Smooth muscle cell (in vitro differentiated cells): ENCODE measurements around the gene FAM180A. TPM values are rescaled to one million over a fixed set of nuclear protein-coding genes. Genes with fewer than 3 reads are reported as not detected.
"Not testable (repeated sequence)": the region's sequence is repeated elsewhere in the genome, so short reads cannot be mapped to it uniquely, and the experiment has no call there.

Source experiments
- DNase-seq: peaks from one replicate; lab custom pipeline; 2025; ENCODE audit not compliant: unreplicated experiment; lab: John Stamatoyannopoulos, UW
- H2AFZ ChIP-seq: fragments of 200-600 bp; sonication (generic); 2 replicates; pipeline ENCODE4 v1.6.0; 2016; ENCODE audit warnings: antibody characterized with exemption, low read depth, mild to moderate bottlenecking
- H3F3A ChIP-seq: fragments of 200-600 bp; sonication (generic); 2 replicates; pipeline ENCODE4 v1.6.0; 2017; ENCODE audit warnings: antibody characterized with exemption, low read depth
- H3K27ac ChIP-seq: fragments of 200-600 bp; sonication (generic); 2 replicates; pipeline ENCODE4 v1.5.1; 2016; ENCODE audit warnings: low read depth, mild to moderate bottlenecking
- H3K27me3 ChIP-seq: fragments of 200-600 bp; sonication (generic); 2 replicates; pipeline ENCODE4 v1.6.1; 2016; ENCODE audit warnings: low read depth, mild to moderate bottlenecking
- H3K36me3 ChIP-seq: fragments of 200-600 bp; sonication (generic); 2 replicates; pipeline ENCODE4 v1.5.1; 2016; ENCODE audit warnings: low read depth
- H3K4me1 ChIP-seq: fragments of 200-600 bp; sonication (generic); 2 replicates; pipeline ENCODE4 v1.5.1; 2016; ENCODE audit warnings: low read depth
- H3K4me2 ChIP-seq: fragments of 200-600 bp; sonication (generic); 2 replicates; pipeline ENCODE4 v1.6.0; 2016; ENCODE audit warnings: mild to moderate bottlenecking
- H3K4me3 ChIP-seq: fragments of 200-600 bp; sonication (generic); 2 replicates; pipeline ENCODE4 v1.5.1; 2016; ENCODE audit warnings: mild to moderate bottlenecking
- H3K79me2 ChIP-seq: fragments of 200-600 bp; sonication (generic); 2 replicates; pipeline ENCODE4 v1.6.0; 2016; ENCODE audit warnings: low read depth, mild to moderate bottlenecking
- H3K9ac ChIP-seq: fragments of 200-600 bp; sonication (generic); 2 replicates; pipeline ENCODE4 v1.6.0; 2016; ENCODE audit warnings: low read depth
- H3K9me3 ChIP-seq: fragments of 200-600 bp; sonication (generic); replicated peaks from 2 replicates; pipeline ENCODE4 v1.5.1; 2016; ENCODE audit warnings: low read depth
- H4K20me1 ChIP-seq: fragments of 200-600 bp; sonication (generic); 2 replicates; pipeline ENCODE4 v1.6.0; 2016; ENCODE audit warnings: low read depth
- CTCF ChIP-seq: fragments of 200-600 bp; sonication (generic); IDR thresholded peaks from 2 replicates; pipeline ENCODE4 v1.5.1; 2017; ENCODE audit warnings: borderline replicate concordance, mild to moderate bottlenecking, antibody characterized with exemption; ENCODE audit not compliant: insufficient read depth, poor library complexity, severe bottlenecking
- WGBS: methylation state at CpG from one replicate; pipeline ENCODE4 v1.1.7; 2016; ENCODE audit warnings: low lambda C conversion rate; 5-methylcytosine and 5-hydroxymethylcytosine counted together
- polyA plus RNA-seq: library from polyadenylated mRNA; unstranded; fragments of >200 nt; fragmentation: Nextera tagmentation; extraction: Ambion mirVana; gene quantifications from 2 replicates; pipeline ENCODE4 v1.2.1, GENCODE V29; 2016
- total RNA-seq: library from RNA; depleted of rRNA; stranded (reverse); fragments of >200 nt; gene quantifications from 2 replicates; pipeline ENCODE4 v1.2.3, GENCODE V29; 2014

Gene FAM180A
- total and polyA plus RNA-seq, 2 experiments from 2014 or later: 0.14 TPM; not detected in 1

GRCh38 chr7:135704074-135704473 lies 44.5 kb downstream of the FAM180A start:
- Histone ChIP-seq H3K9me3 (no peaks in the 10 kb centered on the region), H2AFZ (no peak overlapping the region), H3F3A (no peaks in the 10 kb centered on the region), H3K9ac (no peak overlapping the region), H4K20me1 (no peaks in the 10 kb centered on the region), H3K4me3 (no peak overlapping the region), H3K79me2 (no peaks in the 10 kb centered on the region), H3K4me1 (no peaks in the 10 kb centered on the region), H3K4me2 (no peak overlapping the region), H3K27me3 (no peaks in the 10 kb centered on the region), H3K27ac (no peak overlapping the region), H3K36me3 (no peaks in the 10 kb centered on the region)
- DNase-seq: no peak
- 58% methylated on average over 2 of the region's 2 CpGs for WGBS
- peak; percentile 11 for TF ChIP-seq CTCF

GRCh38 chr7:135697276-135698049 lies 51.1 kb downstream of the FAM180A start:
- Histone ChIP-seq H3K36me3 (no peaks in the 10 kb centered on the region), H3K4me3 (no peak overlapping the region), H2AFZ (no peak overlapping the region), H3K4me1 (peaks cover 6% of the 10 kb centered on the region), H3F3A (no peaks in the 10 kb centered on the region), H3K4me2 (no peak overlapping the region), H4K20me1 (no peaks in the 10 kb centered on the region), H3K9me3 (no peaks in the 10 kb centered on the region), H3K79me2 (no peaks in the 10 kb centered on the region), H3K9ac (no peak overlapping the region), H3K27me3 (no peaks in the 10 kb centered on the region), H3K27ac (no peak overlapping the region)
- TF ChIP-seq CTCF: no peak
- 30% methylated on average over 8 of the region's 8 CpGs for WGBS
- DNase-seq: no peak

- Histone ChIP-seq H3K9me3 (no peaks in the 10 kb centered on the region), H3K4me1 (peaks cover 10% of the 10 kb centered on the region), H3K9ac (no peak overlapping the region), H3K4me3 (no peak overlapping the region), H3K36me3 (no peaks in the 10 kb centered on the region), H4K20me1 (no peaks in the 10 kb centered on the region), H3K79me2 (no peaks in the 10 kb centered on the region), H3K4me2 (peak overlapping the region; percentile 45), H2AFZ (no peak overlapping the region), H3F3A (peaks cover 6% of the 10 kb centered on the region), H3K27me3 (no peaks in the 10 kb centered on the region), H3K27ac (peak overlapping the region; percentile 91)
- no peak for DNase-seq
- WGBS: 52% methylated on average over 4 of the region's 4 CpGs
- no peak for TF ChIP-seq CTCF
Observed at GRCh38 chr7:135693558-135693957, 55.1 kb downstream of the FAM180A start.

GRCh38 chr7:135692606-135693005 lies 56.0 kb downstream of the FAM180A start:
- Histone ChIP-seq H3K27ac (peak overlapping the region; percentile 91), H3K4me2 (peak overlapping the region; percentile 5), H3K9ac (peak overlapping the region; percentile 46)
- H3K27me3 ChIP-seq, H2AFZ ChIP-seq, H3F3A ChIP-seq, DNase-seq, H3K4me1 ChIP-seq, H3K4me3 ChIP-seq, H4K20me1 ChIP-seq, H3K79me2 ChIP-seq, H3K36me3 ChIP-seq, H3K9me3 ChIP-seq: not testable (repeated sequence)
- WGBS: 74% methylated on average over 7 of the region's 7 CpGs
